Liver (tissue), 3 donors: ENCODE measurements around the gene TPSB2.

Source experiments
- CTCF ChIP-seq: fragments of 150-350 bp; IDR thresholded peaks from 2 replicates; pipeline ENCODE4 v1.5.1; 2017; ENCODE audit warnings: improper control_type of control experiment, low read depth, low read length; ENCODE audit not compliant: missing input control
- NR2F2 ChIP-seq: IDR thresholded peaks from 2 replicates; pipeline ENCODE4 v1.6.1; 2016; ENCODE audit warnings: antibody characterized with exemption
- TAF1 ChIP-seq: conservative IDR thresholded peaks from 2 replicates; pipeline ENCODE4 v1.6.1; 2016; ENCODE audit warnings: antibody characterized with exemption, mild to moderate bottlenecking
- YY1 ChIP-seq: IDR thresholded peaks from 2 replicates; pipeline ENCODE4 v1.6.1; 2016; ENCODE audit warnings: antibody characterized with exemption, mild to moderate bottlenecking
- TF ChIP-seq, protein P1 (sequence below): IDR thresholded peaks from 2 replicates; pipeline ENCODE4 v1.6.1; 2016; ENCODE audit warnings: antibody characterized with exemption
- donor health status: healthy.
- donor health status: healthy.

DNA sequence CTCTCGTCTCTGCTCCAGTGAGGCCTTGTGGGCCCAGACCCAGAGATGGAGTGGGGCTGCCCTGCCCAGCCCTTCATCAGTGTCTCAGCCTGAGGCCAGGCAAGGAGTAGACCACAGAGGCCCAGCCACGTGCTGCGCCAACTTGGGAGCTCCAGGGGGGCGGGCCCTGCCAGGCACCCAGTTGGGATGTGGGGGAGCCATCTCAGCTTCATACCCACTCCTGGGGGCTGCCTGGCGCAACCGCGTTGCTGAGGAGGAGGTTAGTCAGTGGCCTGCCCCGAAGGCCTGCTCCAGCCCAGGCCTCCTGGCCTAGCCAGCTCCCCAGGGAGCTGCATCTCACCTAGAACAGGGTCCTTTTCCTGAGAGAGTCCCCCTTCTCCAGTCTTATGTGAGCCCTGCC lies 16.8 kb downstream of the TPSB2 start:
- no peak for TF ChIP-seq TAF1
- TF ChIP-seq, protein P1, sequence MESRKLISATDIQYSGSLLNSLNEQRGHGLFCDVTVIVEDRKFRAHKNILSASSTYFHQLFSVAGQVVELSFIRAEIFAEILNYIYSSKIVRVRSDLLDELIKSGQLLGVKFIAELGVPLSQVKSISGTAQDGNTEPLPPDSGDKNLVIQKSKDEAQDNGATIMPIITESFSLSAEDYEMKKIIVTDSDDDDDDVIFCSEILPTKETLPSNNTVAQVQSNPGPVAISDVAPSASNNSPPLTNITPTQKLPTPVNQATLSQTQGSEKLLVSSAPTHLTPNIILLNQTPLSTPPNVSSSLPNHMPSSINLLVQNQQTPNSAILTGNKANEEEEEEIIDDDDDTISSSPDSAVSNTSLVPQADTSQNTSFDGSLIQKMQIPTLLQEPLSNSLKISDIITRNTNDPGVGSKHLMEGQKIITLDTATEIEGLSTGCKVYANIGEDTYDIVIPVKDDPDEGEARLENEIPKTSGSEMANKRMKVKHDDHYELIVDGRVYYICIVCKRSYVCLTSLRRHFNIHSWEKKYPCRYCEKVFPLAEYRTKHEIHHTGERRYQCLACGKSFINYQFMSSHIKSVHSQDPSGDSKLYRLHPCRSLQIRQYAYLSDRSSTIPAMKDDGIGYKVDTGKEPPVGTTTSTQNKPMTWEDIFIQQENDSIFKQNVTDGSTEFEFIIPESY: no peak
- no peak for TF ChIP-seq NR2F2
- TF ChIP-seq CTCF: no peak
- TF ChIP-seq YY1: no peak
